Gastrocnemius medialis (tissue), 4 donors: ENCODE measurements around the gene DSG3.

Source experiments
- CTCF ChIP-seq, 5 experiments: fragments of 450-650 bp in 3 of 5; fragments of 200-600 bp in 2 of 5; sonication (generic) in 2 of 5; IDR thresholded peaks in 4 of 5; conservative IDR thresholded peaks in 1 of 5; 1 replicate in 4 of 5; 2 replicates in 1 of 5; pipeline ENCODE4 v1.5.1; 2016 to 2019; ENCODE audit warnings: antibody characterized with exemption in 5 of 5, mild to moderate bottlenecking in 3 of 5, moderate library complexity in 3 of 5
- POLR2A ChIP-seq, 2 donors: fragments of 450-650 bp; IDR thresholded peaks; one replicate each; pipeline ENCODE4 v1.6.1; 2017; ENCODE audit warnings: antibody characterized with exemption in 2 of 2, mild to moderate bottlenecking in 2 of 2, moderate library complexity in 2 of 2

GRCh38 chr18:31478688-31479087, 31.1 kb downstream of the DSG3 start:
- TF ChIP-seq CTCF (IDR thresholded peaks at IDR 0.05 in 4 of 5, conservative IDR thresholded peaks at IDR 0.05 in 1 of 5) (no peak), POLR2A (IDR thresholded peaks at IDR 0.05) (no peak)
